WTC11 (cell line): ENCODE data around the gene ADCY1. TPM values are rescaled to one million over a fixed set of nuclear protein-coding genes. Genes with fewer than 3 reads are reported as not detected.

Experiments
- ATAC-seq: fragments of 200-7000 bp; cut with Tn5 transposase; 2 replicates; pipeline ENCODE4 v1.10.0; 2021; ENCODE audit warnings: mild to moderate bottlenecking, moderate library complexity
- CTCF ChIA-PET: fragments of 300-600 bp; sonication (Branson Sonifier 250); formaldehyde crosslinking; loops from one replicate; lab custom pipeline; 2021; ENCODE audit warnings: antibody characterized with exemption; lab: Charles Lee
- POLR2A ChIA-PET: fragments of 350-600 bp; sonication (Branson Sonifier 250); formaldehyde crosslinking; loops from one replicate; lab custom pipeline; 2021; ENCODE audit warnings: antibody characterized with exemption; lab: Charles Lee
- DNase-seq: peaks from one replicate; pipeline ENCODE4 v3.0.0; 2021; ENCODE audit warnings: low spot score
- H3K27ac Mint-ChIP-seq: 2 replicates; pipeline ENCODE4 v1.8.0; 2021; ENCODE audit warnings: mixed read lengths
- H3K27me3 Mint-ChIP-seq: 2 replicates; pipeline ENCODE4 v1.8.0; 2021; ENCODE audit warnings: low read depth, mild to moderate bottlenecking, moderate library complexity, mixed read lengths
- H3K36me3 Mint-ChIP-seq: 2 replicates; pipeline ENCODE4 v1.8.0; 2021; ENCODE audit warnings: mixed read lengths
- H3K4me1 Mint-ChIP-seq: 2 replicates; pipeline ENCODE4 v1.8.0; 2022; ENCODE audit warnings: mixed read lengths
- H3K4me3 Mint-ChIP-seq: 2 replicates; pipeline ENCODE4 v1.8.0; 2021; ENCODE audit warnings: mild to moderate bottlenecking, moderate library complexity, mixed read lengths
- H3K9me3 Mint-ChIP-seq: 2 replicates; pipeline ENCODE4 v1.8.0; 2021; ENCODE audit warnings: mixed read lengths
- AR ChIP-seq: fragments of 250-450 bp; sonication (Bioruptor Pico); IDR thresholded peaks from 2 replicates; pipeline ENCODE4 v1.9.0; 2021; ENCODE audit warnings: mild to moderate bottlenecking
- CTCF ChIP-seq: fragments of 200-600 bp; IDR thresholded peaks from 2 replicates; pipeline ENCODE4 v1.8.0; 2022; ENCODE audit warnings: antibody characterized with exemption
- ERG ChIP-seq: fragments of 250-450 bp; sonication (Bioruptor Pico); IDR thresholded peaks from 2 replicates; pipeline ENCODE4 v1.8.0; 2021; ENCODE audit warnings: mild to moderate bottlenecking
- ESRRA ChIP-seq: sonication (generic); formaldehyde crosslinking; IDR thresholded peaks from 2 replicates; pipeline ENCODE4 v1.8.1; 2022; ENCODE audit warnings: mild to moderate bottlenecking, missing genetic modification reagents, borderline replicate concordance
- ETV6 ChIP-seq: sonication (generic); formaldehyde crosslinking; IDR thresholded peaks from 2 replicates; pipeline ENCODE4 v1.8.1; 2022; ENCODE audit warnings: mild to moderate bottlenecking, missing genetic modification reagents
- FOXP1 ChIP-seq: sonication (generic); formaldehyde crosslinking; IDR thresholded peaks from 2 replicates; pipeline ENCODE4 v1.8.0; 2022; ENCODE audit warnings: missing genetic modification reagents, mild to moderate bottlenecking, moderate library complexity, borderline replicate concordance
- HMGXB4 ChIP-seq: sonication (generic); formaldehyde crosslinking; IDR thresholded peaks from 2 replicates; pipeline ENCODE4 v1.8.1; 2023; ENCODE audit warnings: mild to moderate bottlenecking, moderate library complexity, missing genetic modification reagents
- IRF1 ChIP-seq: sonication (generic); formaldehyde crosslinking; IDR thresholded peaks from 2 replicates; pipeline ENCODE4 v1.8.0; 2023; ENCODE audit warnings: missing genetic modification reagents
- JAZF1 ChIP-seq: fragments of 250-450 bp; sonication (Bioruptor Pico); IDR thresholded peaks from 2 replicates; pipeline ENCODE4 v1.9.0; 2021; ENCODE audit warnings: moderate library complexity, mild to moderate bottlenecking, inconsistent platforms
- MXD4 ChIP-seq: fragments of 250-450 bp; sonication (Bioruptor Pico); IDR thresholded peaks from 2 replicates; pipeline ENCODE4 v1.8.0; 2021; ENCODE audit warnings: mild to moderate bottlenecking, moderate library complexity, borderline replicate concordance
- RORB ChIP-seq: fragments of 250-450 bp; sonication (Bioruptor Pico); IDR thresholded peaks from 2 replicates; pipeline ENCODE4 v1.9.0; 2021; ENCODE audit warnings: mild to moderate bottlenecking
- SMAD4 ChIP-seq: sonication (generic); formaldehyde crosslinking; IDR thresholded peaks from 2 replicates; pipeline ENCODE4 v1.8.0; 2022; ENCODE audit warnings: mild to moderate bottlenecking, missing genetic modification reagents
- SP1 ChIP-seq: sonication (generic); formaldehyde crosslinking; conservative IDR thresholded peaks from 2 replicates; pipeline ENCODE4 v1.8.1; 2022; ENCODE audit warnings: missing genetic modification reagents
- TP53 ChIP-seq: sonication (generic); formaldehyde crosslinking; IDR thresholded peaks from 2 replicates; pipeline ENCODE4 v1.8.1; 2023; ENCODE audit warnings: mild to moderate bottlenecking, missing genetic modification reagents
- ZMAT4 ChIP-seq: fragments of 250-450 bp; sonication (Bioruptor Pico); IDR thresholded peaks from 2 replicates; pipeline ENCODE4 v1.9.0; 2021; ENCODE audit warnings: mild to moderate bottlenecking
- ZNF138 ChIP-seq: sonication (generic); formaldehyde crosslinking; conservative IDR thresholded peaks from 2 replicates; pipeline ENCODE4 v1.8.1; 2022; ENCODE audit warnings: mild to moderate bottlenecking, moderate library complexity, missing genetic modification reagents
- ZNF396 ChIP-seq: fragments of 250-450 bp; sonication (Bioruptor Pico); IDR thresholded peaks from 2 replicates; pipeline ENCODE4 v1.8.0; 2021; ENCODE audit warnings: mild to moderate bottlenecking, moderate library complexity, borderline replicate concordance
- ZNF512 ChIP-seq: sonication (generic); formaldehyde crosslinking; IDR thresholded peaks from 2 replicates; pipeline ENCODE4 v1.8.1; 2022; ENCODE audit warnings: missing genetic modification reagents, borderline replicate concordance
- ZNF671 ChIP-seq: fragments of 250-450 bp; sonication (Bioruptor Pico); IDR thresholded peaks from 2 replicates; pipeline ENCODE4 v1.8.0; 2021; ENCODE audit warnings: mild to moderate bottlenecking
- total RNA-seq: library from RNA; stranded (reverse); gene quantifications from 3 replicates; pipeline ENCODE4 v1.2.3, GENCODE V29; 2021
- TF ChIP-seq, protein P1 (sequence below): sonication (generic); formaldehyde crosslinking; IDR thresholded peaks from 2 replicates; pipeline ENCODE4 v1.8.1; 2022; ENCODE audit warnings: mild to moderate bottlenecking, missing genetic modification reagents, moderate library complexity, borderline replicate concordance
- TF ChIP-seq, protein P2 (sequence below): sonication (generic); formaldehyde crosslinking; IDR thresholded peaks from 2 replicates; pipeline ENCODE4 v1.8.1; 2023; ENCODE audit warnings: mild to moderate bottlenecking, missing genetic modification reagents, moderate library complexity

ADCY1 gene
- total RNA-seq, 1 experiment from 2014 or later, result 29.0 TPM

DNA sequence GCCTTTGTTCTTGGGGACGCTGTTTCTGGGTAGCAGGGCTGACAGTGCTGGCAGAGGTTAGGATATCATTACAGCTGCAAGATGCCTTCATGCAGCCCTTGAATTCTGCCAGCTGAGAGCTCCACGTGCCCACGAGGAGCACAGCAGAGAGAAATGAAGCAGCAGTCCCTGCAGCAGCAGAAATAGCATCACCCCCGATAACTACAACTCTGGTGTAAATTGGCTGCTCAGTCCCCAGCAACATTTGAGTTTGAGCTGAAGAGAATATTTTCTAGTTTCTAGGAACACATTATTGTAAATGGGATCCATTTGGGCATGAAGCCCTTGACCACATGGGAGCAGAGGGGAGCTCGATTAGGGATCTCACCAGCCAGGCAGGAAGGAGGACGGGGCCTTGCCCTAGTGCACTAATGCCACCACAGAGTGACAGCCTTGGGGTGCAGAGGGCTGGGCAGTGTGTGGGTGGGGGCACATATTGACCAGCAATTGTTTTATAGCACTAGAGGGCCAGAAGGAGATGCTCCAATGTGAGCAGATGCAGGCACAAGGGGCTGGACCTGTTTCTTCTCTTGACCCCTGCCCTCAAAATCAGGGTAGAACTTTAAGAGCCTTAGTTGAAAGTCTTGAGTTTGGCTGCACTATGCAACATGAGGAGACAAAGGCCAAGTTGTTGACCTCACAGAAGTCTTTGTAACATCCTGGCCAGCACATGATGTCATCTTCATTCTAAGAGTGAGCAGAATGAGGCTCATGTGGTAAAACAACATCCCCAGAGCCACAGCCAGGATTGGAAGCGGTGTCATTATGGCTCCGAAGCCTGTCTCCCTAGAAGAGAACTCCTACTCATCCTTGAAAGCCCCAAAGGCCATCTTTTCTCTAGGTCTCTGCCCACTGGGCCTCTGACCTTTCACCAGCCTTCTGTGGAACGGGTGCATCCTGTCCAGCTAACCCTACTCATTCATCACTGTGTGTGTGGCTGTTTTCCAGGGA lies 52.6 kb downstream of the ADCY1 start (continued):
- TF ChIP-seq HMGXB4, result no peak
- TF ChIP-seq, protein P1, sequence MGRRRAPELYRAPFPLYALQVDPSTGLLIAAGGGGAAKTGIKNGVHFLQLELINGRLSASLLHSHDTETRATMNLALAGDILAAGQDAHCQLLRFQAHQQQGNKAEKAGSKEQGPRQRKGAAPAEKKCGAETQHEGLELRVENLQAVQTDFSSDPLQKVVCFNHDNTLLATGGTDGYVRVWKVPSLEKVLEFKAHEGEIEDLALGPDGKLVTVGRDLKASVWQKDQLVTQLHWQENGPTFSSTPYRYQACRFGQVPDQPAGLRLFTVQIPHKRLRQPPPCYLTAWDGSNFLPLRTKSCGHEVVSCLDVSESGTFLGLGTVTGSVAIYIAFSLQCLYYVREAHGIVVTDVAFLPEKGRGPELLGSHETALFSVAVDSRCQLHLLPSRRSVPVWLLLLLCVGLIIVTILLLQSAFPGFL (CRISPR knock-in tag), result no peak
- no peak for TF ChIP-seq ZNF138 (CRISPR knock-in tag)
- TF ChIP-seq ZMAT4 (CRISPR knock-in tag), result no peak
- TF ChIP-seq TP53, result no peak
- TF ChIP-seq ETV6, result no peak
- no peak for TF ChIP-seq ESRRA (CRISPR knock-in tag)
- TF ChIP-seq ZNF396 (CRISPR knock-in tag), result no peak
- TF ChIP-seq, protein P2, sequence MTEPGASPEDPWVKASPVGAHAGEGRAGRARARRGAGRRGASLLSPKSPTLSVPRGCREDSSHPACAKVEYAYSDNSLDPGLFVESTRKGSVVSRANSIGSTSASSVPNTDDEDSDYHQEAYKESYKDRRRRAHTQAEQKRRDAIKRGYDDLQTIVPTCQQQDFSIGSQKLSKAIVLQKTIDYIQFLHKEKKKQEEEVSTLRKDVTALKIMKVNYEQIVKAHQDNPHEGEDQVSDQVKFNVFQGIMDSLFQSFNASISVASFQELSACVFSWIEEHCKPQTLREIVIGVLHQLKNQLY (CRISPR knock-in tag), result no peak

GRCh38 chr7:45627691-45628456 lies 53.7 kb downstream of the ADCY1 start:
- DNase-seq, result no peak
- ChIA-PET CTCF (interaction anchor here (1.4 kb wide), 1 partner anchor 36 kb away, joined by 3 read pairs; no protein-coding TSS in a partner anchor), POLR2A (no interaction called here)
- no peak overlapping the region for H3K4me3 Mint-ChIP-seq
- H3K9me3 Mint-ChIP-seq, result peaks cover 27% of the 10 kb centered on the region
- H3K27ac Mint-ChIP-seq, result no peak overlapping the region; the same call in 1 of the 2 replicates
- ATAC-seq, result no peak
- H3K4me1 Mint-ChIP-seq, result peaks cover 16% of the 10 kb centered on the region
- H3K36me3 Mint-ChIP-seq, result peaks cover 30% of the 10 kb centered on the region
- H3K27me3 Mint-ChIP-seq, result no peaks in the 10 kb centered on the region; the same call in 1 of the 2 replicates
- TF ChIP-seq AR (CRISPR knock-in tag) (no peak), JAZF1 (no peak), CTCF (no peak), ZNF671 (no peak), ZNF138 (CRISPR knock-in tag) (no peak), FOXP1 (CRISPR knock-in tag) (no peak), MXD4 (CRISPR knock-in tag) (no peak), ZNF512 (CRISPR knock-in tag) (no peak), SMAD4 (CRISPR knock-in tag) (no peak), SP1 (no peak), IRF1 (CRISPR knock-in tag) (no peak), RORB (CRISPR knock-in tag) (no peak), ERG (no peak)
